Astrocyte (in vitro differentiated cells and primary cell): Measurements from ENCODE around the gene KRTAP4-7. TPM values are rescaled to one million over a fixed set of nuclear protein-coding genes. Genes with fewer than 3 reads are reported as not detected.
A peak's percentile ranks its signal among the peaks of the same experiment; 100 is the strongest.
"Not testable (repeated sequence)": the region's sequence is repeated elsewhere in the genome, so short reads cannot be mapped to it uniquely, and the experiment has no call there.

ENCODE experiments used
- DNase-seq: peaks from one replicate; pipeline ENCODE4 v3.0.0-alpha.2; 2010; ENCODE audit warnings: low read depth
- FAIRE-seq: peaks from 2 replicates; lab custom pipeline; 2011; peaks lifted over from hg19 to GRCh38; lab: Jason Lieb, UNC
- H2AFZ ChIP-seq: 2 replicates; pipeline ENCODE4 v1.6.0; 2012; ENCODE audit warnings: low read depth, low read length, inconsistent platforms
- H3K27ac ChIP-seq: 2 replicates; pipeline ENCODE4 v1.5.1; 2011; ENCODE audit warnings: low read depth, low read length, inconsistent platforms
- H3K27me3 ChIP-seq: 2 replicates; pipeline ENCODE4 v1.6.0; 2011; ENCODE audit warnings: low read length, inconsistent platforms; ENCODE audit not compliant: insufficient read depth
- H3K36me3 ChIP-seq: 2 replicates; pipeline ENCODE4 v1.5.1; 2011; ENCODE audit warnings: low read length, inconsistent platforms; ENCODE audit not compliant: insufficient read depth
- H3K4me1 ChIP-seq: 2 replicates; pipeline ENCODE4 v1.5.1; 2011; ENCODE audit warnings: low read length, inconsistent platforms; ENCODE audit not compliant: insufficient read depth
- H3K4me2 ChIP-seq: 2 replicates; pipeline ENCODE4 v1.6.0; 2012; ENCODE audit warnings: low read length, inconsistent platforms
- H3K4me3 ChIP-seq: 2 replicates; pipeline ENCODE4 v1.5.1; 2011; ENCODE audit warnings: low read depth, mild to moderate bottlenecking, low read length, inconsistent platforms; ENCODE audit not compliant: insufficient read depth
- H3K79me2 ChIP-seq: 2 replicates; pipeline ENCODE4 v1.6.0; 2012; ENCODE audit warnings: mild to moderate bottlenecking, low read length, inconsistent platforms; ENCODE audit not compliant: insufficient read depth
- H3K9ac ChIP-seq: 2 replicates; pipeline ENCODE4 v1.6.0; 2012; ENCODE audit warnings: mild to moderate bottlenecking, low read length, inconsistent platforms
- H3K9me3 ChIP-seq: 2 replicates; pipeline ENCODE4 v1.5.1; 2012; ENCODE audit warnings: low read depth, mild to moderate bottlenecking, low read length, inconsistent platforms; ENCODE audit not compliant: insufficient read depth
- H4K20me1 ChIP-seq: 2 replicates; pipeline ENCODE4 v1.6.0; 2012; ENCODE audit warnings: low read length, inconsistent platforms; ENCODE audit not compliant: insufficient read depth
- H3K27ac Mint-ChIP-seq: one replicate; pipeline ENCODE4 v1.8.0; 2021; ENCODE audit warnings: mild to moderate bottlenecking, mixed read lengths; ENCODE audit not compliant: unreplicated experiment
- H3K27me3 Mint-ChIP-seq: one replicate; pipeline ENCODE4 v1.8.0; 2021; ENCODE audit warnings: low read depth, mixed read lengths; ENCODE audit not compliant: unreplicated experiment
- H3K36me3 Mint-ChIP-seq: one replicate; pipeline ENCODE4 v1.8.0; 2021; ENCODE audit warnings: low read depth, mixed read lengths; ENCODE audit not compliant: unreplicated experiment
- H3K4me1 Mint-ChIP-seq: one replicate; pipeline ENCODE4 v1.8.0; 2021; ENCODE audit warnings: low read depth, mixed read lengths; ENCODE audit not compliant: unreplicated experiment
- H3K4me3 Mint-ChIP-seq: one replicate; pipeline ENCODE4 v1.8.0; 2021; ENCODE audit warnings: mild to moderate bottlenecking, moderate library complexity, mixed read lengths; ENCODE audit not compliant: unreplicated experiment
- H3K9me3 Mint-ChIP-seq: one replicate; pipeline ENCODE4 v1.8.0; 2021; ENCODE audit warnings: mild to moderate bottlenecking, mixed read lengths; ENCODE audit not compliant: unreplicated experiment
- CTCF ChIP-seq: IDR thresholded peaks from 2 replicates; pipeline ENCODE4 v1.5.1; 2011; ENCODE audit warnings: low read depth, mild to moderate bottlenecking, inconsistent platforms, low read length, moderate library complexity; ENCODE audit not compliant: insufficient read depth
- EZH2 ChIP-seq: IDR thresholded peaks from 2 replicates; pipeline ENCODE4 v1.6.1; 2012; ENCODE audit warnings: mild to moderate bottlenecking, low read length, inconsistent platforms; ENCODE audit not compliant: insufficient read depth
- total RNA-seq: library from RNA; stranded (reverse); gene quantifications from 2 replicates; pipeline ENCODE4 v1.2.1, GENCODE V29; 2021

KRTAP4-7 gene
- total RNA-seq, 1 donor from 2014 or later: not detected

GRCh38 chr17:41064301-41064700 lies 19.6 kb upstream of the KRTAP4-7 start:
- no peaks in the 10 kb centered on the region for H4K20me1 ChIP-seq
- Mint-ChIP-seq H3K27me3 (no peaks in the 10 kb centered on the region), H3K9me3 (peaks cover 2% of the 10 kb centered on the region), H3K4me1 (peaks cover 50% of the 10 kb centered on the region), H3K4me3 (no peak overlapping the region), H3K27ac (no peak overlapping the region), H3K36me3 (no peaks in the 10 kb centered on the region)
- H3K9me3 ChIP-seq: no peaks in the 10 kb centered on the region
- H3K9ac ChIP-seq: no peak overlapping the region
- H2AFZ ChIP-seq: no peak overlapping the region
- DNase-seq: no peak
- no peak overlapping the region for H3K4me2 ChIP-seq
- H3K27me3 ChIP-seq: no peaks in the 10 kb centered on the region
- no peak overlapping the region for H3K27ac ChIP-seq
- FAIRE-seq: no peak
- no peaks in the 10 kb centered on the region for H3K36me3 ChIP-seq
- no peak for TF ChIP-seq CTCF
- no peak for TF ChIP-seq EZH2
- H3K4me3 ChIP-seq: no peak overlapping the region
- peaks cover 52% of the 10 kb centered on the region for H3K4me1 ChIP-seq
- H3K79me2 ChIP-seq: no peaks in the 10 kb centered on the region

GRCh38 chr17:41065016-41065689 lies 18.8 kb upstream of the KRTAP4-7 start:
- not testable (repeated sequence) for H3K4me3 ChIP-seq, H3K4me3 Mint-ChIP-seq, H4K20me1 ChIP-seq, DNase-seq, H3K36me3 Mint-ChIP-seq, H3K9me3 ChIP-seq, FAIRE-seq, H3K9ac ChIP-seq, H3K27ac ChIP-seq, H2AFZ ChIP-seq, H3K4me2 ChIP-seq, H3K27me3 ChIP-seq, H3K9me3 Mint-ChIP-seq, H3K27me3 Mint-ChIP-seq, H3K79me2 ChIP-seq, H3K36me3 ChIP-seq
- H3K4me1 ChIP-seq: peaks cover 45% of the 10 kb centered on the region
- peaks cover 43% of the 10 kb centered on the region for H3K4me1 Mint-ChIP-seq
- peak overlapping the region; percentile 42 for H3K27ac Mint-ChIP-seq

- Mint-ChIP-seq H3K4me3 (no peak within 1 kb of the TSS), H3K9me3 (peaks cover 2% of the 10 kb centered on the region), H3K27ac (peak within 1 kb of the TSS; percentile 83), H3K27me3 (no peaks in the 10 kb centered on the region), H3K4me1 (peaks cover 35% of the 10 kb centered on the region), H3K36me3 (no peaks in the 10 kb centered on the region)
- H3K79me2 ChIP-seq: no peaks in the 10 kb centered on the region
- H3K27me3 ChIP-seq: no peaks in the 10 kb centered on the region
- peak within 1 kb of the TSS; percentile 16 for H3K4me2 ChIP-seq
- H3K4me3 ChIP-seq: no peak within 1 kb of the TSS
- H3K9me3 ChIP-seq: no peaks in the 10 kb centered on the region
- no peaks in the 10 kb centered on the region for H4K20me1 ChIP-seq
- peak; percentile 97 for FAIRE-seq
- H3K9ac ChIP-seq: peak within 1 kb of the TSS; percentile 40
- no peaks in the 10 kb centered on the region for H3K36me3 ChIP-seq
- DNase-seq: peak; percentile 99
- peaks cover 37% of the 10 kb centered on the region for H3K4me1 ChIP-seq
- H3K27ac ChIP-seq: peak within 1 kb of the TSS; percentile 86
- no peak for TF ChIP-seq EZH2
- no peak for TF ChIP-seq CTCF
- no peak within 1 kb of the TSS for H2AFZ ChIP-seq
These were observed 17.9 kb upstream of the KRTAP4-7 start, which contains the start of gene KRTAP2-4 for GRCh38 chr17:41065829-41066624. Gene KRTAP2-4, minus strand, starts transcription at chr17:41065879. Its CDS starts 34 bp downstream, at chr17:41065845.
